Kidney epithelial cell (primary cell): ENCODE results near the gene VAC14. TPM values are rescaled to one million over a fixed set of nuclear protein-coding genes. Genes with fewer than 3 reads are reported as not detected.

ENCODE experiments used
- DNase-seq: peaks from one replicate; pipeline ENCODE4 v3.0.0-alpha.2; 2010; ENCODE audit warnings: low read depth
- H3K27me3 ChIP-seq: 2 replicates; pipeline ENCODE4 v1.6.0; 2011; ENCODE audit warnings: low read length; ENCODE audit not compliant: control insufficient read depth, insufficient read depth
- H3K36me3 ChIP-seq: 2 replicates; pipeline ENCODE4 v1.5.1; 2011; ENCODE audit warnings: low read length; ENCODE audit not compliant: control insufficient read depth, insufficient read depth
- H3K4me3 ChIP-seq: 2 replicates; pipeline ENCODE4 v1.5.1; 2011; ENCODE audit warnings: low read depth, mild to moderate bottlenecking, control low read depth, low read length
- CTCF ChIP-seq: IDR thresholded peaks from 2 replicates; pipeline ENCODE4 v1.5.1; 2011; ENCODE audit warnings: mild to moderate bottlenecking, moderate library complexity, low read length, control low read depth, inconsistent platforms; ENCODE audit not compliant: insufficient read depth, poor library complexity, severe bottlenecking
- total RNA-seq: library from RNA; depleted of rRNA; stranded (reverse); fragments of >200 nt; gene quantifications from 2 replicates; pipeline ENCODE4 v1.2.3, GENCODE V29; 2015

The VAC14 gene
- total RNA-seq, 1 donor from 2014 or later: 61.3 TPM

- Histone ChIP-seq H3K27me3 (no peaks in the 10 kb centered on the region), H3K36me3 (no peaks in the 10 kb centered on the region), H3K4me3 (no peak overlapping the region)
- DNase-seq: no peak
- TF ChIP-seq CTCF: no peak
Observed at GRCh38 chr16:70711211-70712031, 89.5 kb downstream of the VAC14 start.

DNA sequence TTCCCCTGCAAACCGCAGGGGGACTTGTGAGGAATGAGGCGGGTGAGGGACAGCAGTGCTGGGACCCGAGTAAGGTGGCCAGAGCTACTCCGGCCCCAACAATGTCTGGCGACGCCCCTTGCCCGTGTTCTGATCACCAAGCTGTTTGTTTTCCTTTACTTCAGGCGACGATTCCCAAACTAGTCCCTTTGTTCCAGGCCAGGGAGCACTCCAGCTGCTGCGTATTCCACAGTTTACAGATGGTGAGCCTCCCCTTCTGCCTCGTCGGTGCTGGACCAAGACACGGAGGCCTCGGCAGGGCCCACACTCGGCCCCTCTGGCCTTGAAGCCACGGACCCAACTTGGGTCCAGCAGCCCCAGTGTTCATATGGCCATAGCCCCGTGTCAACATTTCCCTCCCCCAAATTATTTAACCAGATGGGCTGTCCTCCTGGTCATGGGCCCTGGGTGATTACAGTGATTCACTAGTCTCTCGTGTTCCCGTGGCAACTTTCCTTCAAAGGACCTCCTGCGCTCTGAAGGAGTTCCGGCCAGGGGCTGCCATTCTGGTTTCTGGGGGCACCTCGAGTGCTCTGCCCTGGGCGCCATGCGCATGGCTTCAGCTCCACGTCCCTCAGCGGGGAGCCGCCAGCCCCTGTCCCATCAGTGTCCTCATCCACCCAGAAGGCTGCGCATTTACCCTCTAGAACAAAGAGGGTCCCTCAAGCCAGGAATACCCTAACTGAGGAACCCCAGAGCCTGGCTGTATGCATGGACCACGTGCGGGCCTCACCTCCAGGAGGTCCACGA lies 90.3 kb downstream of the VAC14 start:
- DNase-seq: no peak
- Histone ChIP-seq H3K27me3 (no peaks in the 10 kb centered on the region), H3K36me3 (no peaks in the 10 kb centered on the region), H3K4me3 (no peak overlapping the region)
- no peak for TF ChIP-seq CTCF

DNA sequence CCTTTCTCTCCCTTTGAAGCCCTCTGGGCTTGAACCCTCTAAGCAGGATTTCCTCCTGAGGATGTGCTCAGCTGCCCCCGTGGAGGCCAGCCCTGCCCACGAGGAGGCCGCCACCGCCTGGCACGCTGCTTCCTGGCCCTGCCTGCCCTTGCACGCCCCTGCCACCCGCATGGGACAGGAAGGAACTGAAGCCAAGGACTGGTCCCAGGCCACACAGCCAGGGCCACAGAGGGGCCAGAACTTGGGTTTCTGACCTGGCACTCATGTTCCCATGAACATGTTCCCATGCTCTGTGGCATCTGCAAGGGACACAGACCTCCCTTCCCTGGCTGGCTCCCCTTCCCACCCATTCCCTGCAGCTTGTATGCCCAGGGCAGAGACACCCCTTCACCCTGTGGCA lies 91.0 kb downstream of the VAC14 start:
- no peak for TF ChIP-seq CTCF
- Histone ChIP-seq H3K36me3 (no peaks in the 10 kb centered on the region), H3K4me3 (no peak overlapping the region), H3K27me3 (no peaks in the 10 kb centered on the region)
- DNase-seq: no peak

DNA sequence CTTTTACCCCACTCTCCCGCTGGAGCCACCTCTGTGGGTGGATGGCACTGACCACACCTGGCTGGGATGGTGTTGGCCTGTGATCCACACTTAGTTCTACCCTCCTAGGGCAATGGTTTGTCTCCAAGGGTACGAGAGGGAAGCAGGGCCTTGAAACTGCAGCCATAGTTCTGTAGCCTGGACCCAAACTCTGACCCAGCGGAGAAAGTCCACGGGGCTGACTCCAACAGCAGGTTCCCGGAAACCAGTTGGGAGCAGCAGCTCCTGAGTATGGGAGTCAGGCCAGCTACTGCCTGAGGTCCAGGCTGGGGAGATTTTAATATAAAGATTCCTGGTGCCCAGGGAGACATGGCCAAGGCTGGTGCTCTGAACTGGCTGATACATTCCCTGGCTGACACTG lies 91.5 kb downstream of the VAC14 start:
- no peak for DNase-seq
- no peaks in the 10 kb centered on the region for H3K36me3 ChIP-seq
- no peaks in the 10 kb centered on the region for H3K27me3 ChIP-seq
- no peak overlapping the region for H3K4me3 ChIP-seq
- no peak for TF ChIP-seq CTCF

- no peaks in the 10 kb centered on the region for H3K27me3 ChIP-seq
- no peak for TF ChIP-seq CTCF
- H3K36me3 ChIP-seq: no peaks in the 10 kb centered on the region
- DNase-seq: no peak
- H3K4me3 ChIP-seq: no peak overlapping the region
Observed at GRCh38 chr16:70708366-70709246, 92.4 kb downstream of the VAC14 start.
